Measurements from ENCODE around the gene GRIK4. TPM values are rescaled to one million over a fixed set of nuclear protein-coding genes. Genes with fewer than 3 reads are reported as not detected.

GRIK4 gene
- total RNA-seq, 3 donors from 2014 or later: 0.36 to 0.51 TPM; not detected in 1

GRCh38 chr11:120568572-120569307, 57.2 kb downstream of the GRIK4 start:
- DNase-seq: no peak
- no peak for TF ChIP-seq CTCF (IDR thresholded peaks at IDR 0.05)
- no peaks in the 10 kb centered on the region for H3K9me3 ChIP-seq
- H3K4me1 ChIP-seq (ENCODE audit: low read depth): peaks cover 9% of the 10 kb centered on the region
- no peak for ATAC-seq
- no peaks in the 10 kb centered on the region for H3K36me3 ChIP-seq (ENCODE audit: low read depth)
- intact Hi-C loops (cut with DNase I, micrococcal nuclease): no loop called here
- no peak overlapping the region for H3K4me3 ChIP-seq

GRCh38 chr11:120569861-120570260, 58.3 kb downstream of the GRIK4 start:
- no peaks in the 10 kb centered on the region for H3K36me3 ChIP-seq (ENCODE audit: low read depth)
- ATAC-seq (no peak), DNase-seq (no peak)
- TF ChIP-seq CTCF (IDR thresholded peaks at IDR 0.05): no peak
- peaks cover 2% of the 10 kb centered on the region for H3K4me1 ChIP-seq (ENCODE audit: low read depth)
- intact Hi-C loops (cut with DNase I, micrococcal nuclease): no loop called here
- H3K9me3 ChIP-seq: no peaks in the 10 kb centered on the region
- no peak overlapping the region for H3K4me3 ChIP-seq

GRCh38 chr11:120571476-120571875, 59.9 kb downstream of the GRIK4 start:
- no peak for ATAC-seq
- Histone ChIP-seq H3K4me3 (no peak overlapping the region), H3K36me3 (ENCODE audit: low read depth) (no peaks in the 10 kb centered on the region), H3K9me3 (no peaks in the 10 kb centered on the region), H3K4me1 (ENCODE audit: low read depth) (no peaks in the 10 kb centered on the region)
- DNase-seq: no peak
- TF ChIP-seq CTCF (IDR thresholded peaks at IDR 0.05): no peak
- intact Hi-C loops (cut with DNase I, micrococcal nuclease): no loop called here

- no peak overlapping the region for H3K4me3 ChIP-seq
- H3K36me3 ChIP-seq (ENCODE audit: low read depth): no peaks in the 10 kb centered on the region
- no peak for ATAC-seq
- no peaks in the 10 kb centered on the region for H3K9me3 ChIP-seq
- H3K4me1 ChIP-seq (ENCODE audit: low read depth): no peaks in the 10 kb centered on the region
- intact Hi-C loops (cut with DNase I, micrococcal nuclease): no loop called here
- TF ChIP-seq CTCF (IDR thresholded peaks at IDR 0.05): no peak
- DNase-seq: no peak
Observed at GRCh38 chr11:120573756-120574354, 62.3 kb downstream of the GRIK4 start.

- DNase-seq: no peak
- TF ChIP-seq CTCF (IDR thresholded peaks at IDR 0.05): no peak
- Histone ChIP-seq H3K4me3 (no peak overlapping the region), H3K9me3 (no peaks in the 10 kb centered on the region), H3K36me3 (ENCODE audit: low read depth) (no peaks in the 10 kb centered on the region), H3K4me1 (ENCODE audit: low read depth) (no peaks in the 10 kb centered on the region)
- no peak for ATAC-seq
- intact Hi-C loops (cut with DNase I, micrococcal nuclease): no loop called here
Observed at GRCh38 chr11:120574876-120575275, 63.3 kb downstream of the GRIK4 start.

Measured in mucosa of descending colon (tissue), 3 donors.